ENCODE data around the gene PDLIM7.
A peak's percentile ranks its signal among the peaks of the same experiment; 100 is the strongest.
"Not testable (repeated sequence)": the region's sequence is repeated elsewhere in the genome, so short reads cannot be mapped to it uniquely, and the experiment has no call there.

Gene PDLIM7, protein sequence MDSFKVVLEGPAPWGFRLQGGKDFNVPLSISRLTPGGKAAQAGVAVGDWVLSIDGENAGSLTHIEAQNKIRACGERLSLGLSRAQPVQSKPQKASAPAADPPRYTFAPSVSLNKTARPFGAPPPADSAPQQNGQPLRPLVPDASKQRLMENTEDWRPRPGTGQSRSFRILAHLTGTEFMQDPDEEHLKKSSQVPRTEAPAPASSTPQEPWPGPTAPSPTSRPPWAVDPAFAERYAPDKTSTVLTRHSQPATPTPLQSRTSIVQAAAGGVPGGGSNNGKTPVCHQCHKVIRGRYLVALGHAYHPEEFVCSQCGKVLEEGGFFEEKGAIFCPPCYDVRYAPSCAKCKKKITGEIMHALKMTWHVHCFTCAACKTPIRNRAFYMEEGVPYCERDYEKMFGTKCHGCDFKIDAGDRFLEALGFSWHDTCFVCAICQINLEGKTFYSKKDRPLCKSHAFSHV

DNA sequence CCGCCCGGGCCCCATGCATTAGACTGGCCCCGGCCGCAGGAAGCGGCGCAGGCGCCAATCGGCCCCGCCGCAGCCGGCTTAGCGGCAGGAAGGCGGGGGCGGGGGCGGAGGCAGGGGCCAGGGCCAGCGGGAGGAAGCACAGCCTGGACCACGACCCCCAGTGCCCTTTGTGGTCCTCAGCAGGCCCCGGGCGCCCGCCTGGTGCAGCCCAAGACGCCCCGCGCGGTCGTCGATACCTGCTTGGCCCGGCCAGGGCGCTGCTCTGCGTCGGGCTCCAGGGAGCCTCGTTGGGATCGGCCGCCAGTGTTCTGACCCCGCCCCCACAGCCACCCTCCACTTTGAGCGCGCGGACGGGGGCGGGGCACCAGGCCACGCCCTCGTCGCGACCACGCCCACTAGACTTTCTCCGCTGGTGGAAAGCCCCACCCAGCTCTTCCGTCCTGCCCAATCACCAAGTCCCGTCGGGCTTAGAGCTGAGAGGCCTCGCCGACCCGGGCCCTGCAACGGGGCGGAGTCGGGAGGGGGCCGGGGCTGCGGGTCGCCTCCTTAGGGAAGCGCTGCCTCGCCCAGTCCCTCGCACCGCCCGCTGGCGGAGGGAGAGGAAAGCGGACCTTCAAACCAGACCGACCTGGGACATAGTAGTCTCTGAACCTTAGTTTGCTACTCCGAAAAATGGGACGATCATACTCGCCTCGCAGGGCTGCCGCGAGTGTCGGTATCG lies at the start of gene PDLIM7:
Gene PDLIM7, minus strand, starts transcription at position 313 of the 721 bp plus-strand sequence. CDS start 1,092 bp downstream, outside the sequence.
- DNase-seq = peak; percentile 91 to 96

DNA sequence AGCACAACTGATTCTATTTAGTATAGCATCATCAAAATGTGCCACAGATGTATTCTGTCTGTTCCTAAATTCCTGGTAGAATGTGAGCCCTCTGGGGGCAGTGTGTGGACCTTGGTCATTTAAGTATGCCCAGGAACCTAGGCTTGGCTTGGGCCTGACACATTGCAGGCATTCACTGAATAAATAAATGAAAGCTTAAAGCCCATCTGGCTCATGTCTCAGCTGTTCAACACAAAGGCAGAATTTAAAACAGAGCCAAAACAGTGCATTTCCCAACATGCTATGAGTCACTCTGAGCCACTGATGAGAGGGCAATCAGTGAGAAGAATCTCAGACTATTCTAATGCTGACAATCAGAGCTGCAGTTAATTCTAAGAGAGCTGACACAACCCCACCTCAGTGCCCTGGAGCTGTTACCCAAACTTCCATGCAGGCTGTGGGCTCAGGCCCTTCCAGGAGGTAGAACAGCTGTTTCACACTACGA lies 48.9 kb upstream of the PDLIM7 start:
- DNase-seq = peak; percentile 53 to 60

DNA sequence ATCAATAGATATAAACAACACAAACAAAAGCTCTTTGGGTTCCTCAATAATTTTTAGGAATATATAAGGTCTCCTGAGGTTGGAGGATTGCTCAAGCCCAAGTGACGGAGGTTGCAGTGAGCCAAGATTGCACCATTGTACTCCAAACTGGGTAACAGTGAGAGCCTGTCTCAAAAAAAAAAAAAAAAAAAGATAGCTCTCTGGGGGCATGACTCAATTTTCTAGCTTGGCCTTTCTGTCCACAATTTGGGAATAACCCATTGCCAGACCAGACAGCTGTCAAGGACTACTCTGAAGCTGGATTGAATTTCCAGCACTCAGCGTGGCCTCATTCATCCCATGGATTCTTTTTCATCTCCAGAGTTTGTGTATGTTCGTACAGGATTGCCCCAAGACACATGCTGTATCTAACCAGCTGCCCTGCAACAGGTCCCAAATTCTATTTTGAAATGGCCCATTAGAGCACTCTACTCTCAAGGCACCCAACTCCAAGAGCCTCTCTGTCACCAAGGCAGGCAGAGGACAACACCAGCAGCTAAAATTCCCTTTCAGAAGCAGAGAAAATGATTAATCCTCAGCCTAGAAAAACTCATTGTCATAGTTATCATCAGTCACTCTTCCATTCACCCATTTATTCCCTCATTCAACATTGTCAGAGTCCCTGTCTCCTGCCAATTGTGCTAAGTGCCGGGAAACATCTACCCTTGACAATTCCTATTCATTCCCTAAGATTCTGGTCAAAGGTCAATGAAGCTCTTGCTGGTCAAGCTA lies 48.3 kb upstream of the PDLIM7 start:
- peak; percentile 74 to 77 for DNase-seq

DNA sequence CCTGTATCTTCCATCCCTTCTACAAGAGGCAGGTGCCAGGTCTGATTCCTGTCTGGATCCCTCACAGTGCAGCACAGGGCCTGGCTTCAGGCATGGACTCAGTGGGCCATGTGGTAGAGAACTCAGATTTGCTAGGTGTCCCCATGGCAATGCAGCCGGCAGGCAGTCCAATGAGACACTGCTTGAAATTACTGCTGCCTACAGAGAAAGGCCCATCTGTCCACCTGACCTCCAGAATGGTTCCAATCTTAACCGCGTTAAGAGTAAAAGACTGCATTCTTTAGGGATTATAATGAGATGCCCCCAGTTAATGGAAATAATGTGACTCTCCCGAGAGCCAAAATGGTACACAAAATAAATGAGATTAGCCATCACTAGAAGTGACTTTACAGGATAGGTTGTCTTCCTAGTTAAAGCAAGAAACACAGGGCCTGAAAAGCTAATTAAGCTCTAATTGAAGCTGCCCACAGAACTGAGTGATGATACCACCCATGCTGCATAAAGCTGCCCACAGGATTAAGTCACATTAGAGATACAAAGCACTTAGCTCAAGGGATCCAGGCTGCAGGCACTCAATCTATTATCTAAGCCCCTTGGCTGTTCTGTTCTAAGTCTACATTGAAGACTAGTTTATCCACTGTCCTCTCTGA lies 45.5 kb upstream of the PDLIM7 start:
- DNase-seq = no peak

DNA sequence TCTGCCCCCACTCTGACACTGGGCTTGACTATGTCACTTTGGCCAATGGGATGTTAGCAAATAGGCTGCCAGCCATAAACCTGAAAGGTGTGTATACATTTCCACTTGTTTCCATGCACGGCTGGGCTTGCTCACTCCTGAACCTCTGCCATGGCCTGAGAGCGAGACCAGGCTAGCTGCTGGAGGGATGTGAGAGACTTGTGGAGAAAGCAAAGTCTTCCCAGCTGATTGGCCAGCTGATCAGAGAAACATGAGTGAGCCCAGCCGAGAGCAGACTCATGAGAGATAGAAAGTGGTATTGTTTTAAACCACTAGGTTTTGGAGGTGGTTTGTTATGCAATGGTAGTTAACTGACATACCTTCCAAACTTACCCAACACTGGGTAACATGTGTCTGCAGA lies 43.0 kb upstream of the PDLIM7 start:
- peak in 1 of 2 experiments; percentile 19 for DNase-seq

DNA sequence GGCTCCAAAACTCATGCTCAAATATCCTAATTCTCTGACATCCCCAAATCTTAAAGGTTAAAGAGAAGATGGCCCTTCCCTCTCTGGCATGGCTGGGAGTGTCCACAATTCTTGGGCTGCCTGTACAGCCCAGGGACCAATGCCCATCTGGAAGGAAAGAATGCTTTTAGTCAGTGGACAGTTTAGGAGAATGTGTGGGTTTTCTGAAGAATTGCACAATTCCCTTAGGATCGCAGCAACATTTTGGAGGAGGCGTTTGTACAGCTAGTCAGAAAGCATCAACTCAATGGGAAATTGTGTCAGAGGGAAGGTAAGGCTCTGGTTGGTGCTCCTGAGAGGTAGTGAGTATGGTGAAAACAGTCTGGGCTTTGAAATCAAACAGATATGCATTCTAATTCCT lies 42.0 kb upstream of the PDLIM7 start:
- no peak for DNase-seq

DNA sequence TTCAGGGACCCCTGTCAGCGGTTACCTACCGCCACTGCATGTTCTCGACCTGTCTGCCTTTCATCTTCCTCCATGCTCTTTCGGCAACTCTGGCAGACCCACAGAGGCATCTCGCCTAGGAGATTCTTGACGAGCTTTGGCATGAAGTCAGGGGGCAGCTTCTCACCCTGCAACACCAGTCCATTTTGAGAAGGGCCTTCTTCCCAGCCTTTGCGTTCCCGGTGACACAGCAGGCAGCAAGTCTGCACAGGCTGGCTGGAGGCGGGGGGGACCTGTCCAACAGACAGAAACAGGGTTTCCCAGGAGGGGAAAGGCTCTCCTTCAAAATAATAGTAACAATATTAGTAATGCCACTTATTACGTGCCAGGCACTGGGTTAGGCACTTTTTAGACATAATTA lies 41.5 kb upstream of the PDLIM7 start:
- DNase-seq = no peak

DNA sequence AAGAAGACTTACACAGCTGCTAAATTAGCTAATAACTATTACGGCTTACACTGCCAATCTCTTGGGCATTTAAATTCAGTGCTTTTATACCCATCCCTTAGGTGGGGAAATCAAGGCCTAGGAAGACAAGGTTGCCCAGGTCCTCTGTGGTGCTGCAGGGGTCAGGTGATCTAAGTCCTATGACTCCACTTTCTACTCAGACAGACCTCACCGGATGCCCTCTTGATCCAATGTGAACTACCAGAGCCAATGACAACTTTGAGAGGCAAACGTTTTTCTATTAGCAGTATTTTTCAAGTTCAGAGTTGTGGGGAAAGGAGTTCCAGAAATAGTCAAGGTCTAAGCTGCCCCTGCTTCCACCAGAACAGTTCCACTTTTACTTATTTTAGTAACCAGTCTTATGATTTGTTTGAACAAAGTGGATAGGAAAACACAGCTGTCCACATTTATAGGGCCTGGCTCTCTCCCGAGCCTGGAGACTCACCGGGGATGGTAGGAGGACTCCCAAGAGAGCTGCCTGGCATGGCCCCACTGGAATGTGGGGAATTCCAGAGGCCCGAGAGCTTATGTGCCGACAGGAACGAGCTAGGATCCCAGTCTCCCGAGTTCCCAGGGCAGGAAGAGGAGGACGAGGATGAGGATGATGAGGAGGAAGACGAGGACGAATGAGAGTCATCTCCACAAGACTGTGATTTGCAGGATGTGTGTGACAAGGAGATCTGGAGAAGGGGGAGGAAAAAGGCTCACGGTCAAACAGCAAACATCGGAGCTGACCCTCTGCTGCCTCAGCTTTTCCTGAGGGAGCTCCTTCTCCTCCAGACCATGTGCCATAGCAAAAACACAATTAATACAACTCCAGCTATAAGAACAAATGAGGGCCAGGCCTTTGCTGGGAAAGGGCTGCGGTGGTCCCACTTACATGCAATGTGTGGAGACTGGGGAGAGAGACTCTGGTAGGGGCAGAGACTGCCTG lies 40.3 kb upstream of the PDLIM7 start:
- DNase-seq = no peak

DNA sequence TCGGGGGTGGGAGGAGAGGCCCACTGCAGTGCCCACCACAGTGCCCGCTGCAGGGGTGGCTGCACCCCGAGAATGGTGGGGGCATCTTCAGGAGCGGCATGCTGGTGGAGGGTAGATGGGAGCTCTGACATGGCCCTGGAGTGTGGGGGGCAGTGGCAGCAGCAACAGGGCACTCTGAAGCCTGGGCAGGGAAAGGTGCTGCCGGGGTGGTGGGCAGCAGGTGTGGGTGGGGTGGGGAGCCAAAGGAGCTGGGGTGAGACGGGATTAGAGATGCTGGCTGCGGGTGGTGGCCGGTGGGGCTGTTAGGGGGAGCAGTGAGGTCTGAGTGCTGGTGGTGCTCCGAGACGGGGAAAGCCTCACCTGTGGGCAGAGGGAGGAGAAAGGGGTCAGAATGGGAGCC lies 39.0 kb upstream of the PDLIM7 start:
- DNase-seq = no peak

DNA sequence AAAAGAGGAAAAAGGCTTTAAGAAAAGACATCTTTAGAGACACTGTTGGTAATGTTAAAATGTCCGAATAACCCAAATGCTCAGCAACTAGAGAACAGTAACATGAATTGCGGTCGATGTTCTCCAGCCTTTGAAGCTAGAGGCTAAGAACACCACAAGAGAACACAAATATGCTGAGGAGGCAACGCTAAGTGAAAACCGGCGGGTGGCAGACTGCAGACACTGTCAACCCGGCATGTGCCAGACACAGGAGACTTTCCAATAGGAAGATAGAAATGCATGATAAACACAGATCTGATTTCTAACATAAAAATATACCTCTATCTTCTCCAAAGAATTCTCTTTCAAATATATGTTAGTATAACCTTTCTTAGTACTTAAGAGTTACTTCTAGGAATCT lies 37.7 kb upstream of the PDLIM7 start:
- DNase-seq = no peak

DNA sequence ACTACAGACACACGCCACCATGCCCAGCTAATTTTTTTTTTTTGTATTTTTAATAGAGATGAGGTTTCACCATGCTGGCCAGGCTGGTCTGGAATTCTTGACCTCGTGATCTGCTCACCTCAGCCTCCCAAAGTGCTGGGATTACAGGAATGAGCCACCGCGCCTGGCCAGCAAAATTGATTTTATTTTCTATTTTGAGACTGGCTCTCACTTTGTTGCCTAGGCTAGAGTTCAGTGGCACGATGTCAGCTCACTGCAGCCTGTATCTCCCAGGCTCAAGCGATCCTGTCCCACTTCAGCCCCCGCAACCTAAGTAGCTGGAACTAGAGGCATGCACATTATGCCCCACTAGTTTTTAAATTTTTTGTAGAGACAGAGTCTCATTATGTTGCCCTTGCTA lies 37.0 kb upstream of the PDLIM7 start:
- DNase-seq = not testable (repeated sequence)

DNA sequence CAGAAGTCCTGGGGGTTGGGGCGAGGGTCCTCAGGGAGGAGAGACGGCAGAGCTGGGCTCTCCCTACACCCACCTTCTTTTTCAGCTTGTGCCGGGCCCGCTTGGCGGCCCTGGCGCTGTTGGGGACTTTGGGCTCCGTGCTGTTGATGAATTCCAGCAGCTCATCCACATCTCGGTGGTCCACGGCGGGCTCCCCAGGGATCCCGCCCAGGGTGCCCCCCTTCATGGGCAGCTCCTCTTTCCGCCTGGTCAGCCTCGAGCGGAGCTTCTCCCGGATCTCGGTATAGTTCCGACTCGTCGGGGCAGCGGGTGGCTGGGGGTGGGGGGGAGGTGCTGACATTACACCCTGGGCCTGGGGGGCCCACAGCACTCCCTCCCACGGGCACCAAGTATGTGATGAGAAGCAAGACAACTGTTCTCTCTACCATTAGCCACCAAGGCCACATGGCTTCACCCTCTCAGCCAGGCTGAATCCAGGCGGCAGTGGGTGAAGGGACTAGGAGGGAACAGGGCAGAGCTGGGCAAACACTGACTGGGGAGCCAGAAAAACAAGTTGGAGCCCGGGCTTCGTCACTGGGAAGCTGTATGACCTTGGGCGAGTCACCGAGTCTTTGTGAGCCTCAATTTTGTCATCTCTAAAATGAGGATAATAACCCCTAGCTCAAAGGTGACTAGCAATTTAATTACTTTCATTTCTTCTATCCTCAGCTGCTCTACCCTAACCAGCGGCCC lies 34.0 kb upstream of the PDLIM7 start:
- no peak for DNase-seq

DNA sequence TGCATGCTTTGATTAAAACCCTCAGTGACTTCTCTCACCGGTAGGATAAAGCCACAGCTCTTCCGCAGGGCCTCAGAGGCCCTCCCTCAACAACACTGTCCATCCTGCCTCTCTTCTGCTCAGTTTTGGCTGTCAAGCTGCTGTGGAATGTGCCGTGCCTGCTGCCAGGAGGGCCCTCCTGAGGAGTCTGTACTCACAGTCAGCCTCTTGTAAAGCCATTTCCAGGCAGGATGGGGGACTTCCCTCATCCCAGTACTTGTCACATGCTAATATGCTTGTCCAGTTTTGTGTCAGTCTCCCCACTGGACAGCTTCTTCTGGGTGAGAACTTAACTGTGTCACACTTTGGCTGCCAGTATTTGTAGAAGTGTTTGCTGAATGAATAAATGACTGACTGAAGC lies 33.2 kb upstream of the PDLIM7 start:
- no peak for DNase-seq

DNA sequence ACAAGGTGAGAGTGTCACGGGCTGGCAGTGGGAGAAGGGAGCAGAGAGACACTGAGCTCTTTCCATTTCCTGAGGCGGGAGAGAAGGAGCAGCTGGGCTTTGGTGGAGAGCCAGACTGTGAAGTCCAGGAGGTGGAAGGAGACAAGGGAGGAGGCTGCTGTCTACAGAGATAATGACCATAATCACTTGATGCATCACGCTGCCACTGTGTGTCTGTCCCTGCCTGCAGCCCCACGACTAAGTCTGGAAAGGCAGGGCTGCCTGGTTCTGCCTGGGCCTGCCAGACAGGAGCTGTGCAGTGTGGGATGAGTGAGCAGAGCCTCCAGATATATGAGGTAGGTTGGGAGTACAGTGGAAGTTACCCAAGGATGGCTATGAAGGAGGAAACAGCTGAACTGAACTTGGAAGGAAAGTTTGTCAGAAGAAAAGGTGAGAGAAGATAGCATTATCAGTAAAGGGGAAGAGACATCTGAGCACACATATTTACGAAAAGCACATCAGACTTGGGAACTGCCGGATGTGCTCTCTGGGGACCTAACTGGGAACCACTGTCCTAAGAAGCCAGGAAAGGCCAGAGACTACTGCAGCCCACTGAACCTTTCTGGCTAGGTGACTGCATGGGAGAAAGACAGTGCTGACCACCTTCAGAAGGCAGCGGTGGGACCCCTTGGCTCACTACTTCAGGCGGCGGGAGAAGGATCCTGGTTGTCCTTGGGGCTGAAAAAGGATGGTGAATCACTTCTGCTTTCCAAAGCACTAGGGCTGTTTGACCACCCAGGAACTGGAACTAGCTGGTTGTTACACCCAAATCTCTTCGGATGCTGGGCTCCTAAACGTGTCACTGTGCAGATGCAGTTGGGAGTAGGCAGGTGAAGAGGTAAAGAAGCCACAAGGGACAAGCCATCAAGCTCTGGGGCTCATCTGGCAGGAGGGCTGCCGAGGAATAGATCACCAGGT lies 32.1 kb upstream of the PDLIM7 start:
- DNase-seq = no peak

DNA sequence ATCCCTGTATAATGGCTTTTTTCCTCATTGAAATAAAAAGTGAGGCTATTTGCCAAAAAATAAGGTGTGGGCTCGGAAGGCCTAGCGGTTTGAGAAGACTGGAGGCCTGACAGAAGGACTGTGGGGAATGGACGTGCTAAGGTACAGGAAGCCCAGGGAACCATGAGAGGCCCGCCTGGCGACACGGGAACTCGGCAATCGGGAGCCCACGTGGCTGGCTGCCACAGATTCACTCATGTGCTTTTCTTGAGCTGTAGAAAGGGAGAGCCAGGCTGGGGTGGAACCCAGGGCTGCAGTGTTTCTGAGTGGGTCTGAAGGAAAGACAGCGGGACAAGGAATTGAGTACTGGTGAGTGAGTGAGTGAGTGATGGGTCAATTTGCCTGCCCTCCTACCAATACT lies 31.2 kb upstream of the PDLIM7 start:
- no peak for DNase-seq

DNA sequence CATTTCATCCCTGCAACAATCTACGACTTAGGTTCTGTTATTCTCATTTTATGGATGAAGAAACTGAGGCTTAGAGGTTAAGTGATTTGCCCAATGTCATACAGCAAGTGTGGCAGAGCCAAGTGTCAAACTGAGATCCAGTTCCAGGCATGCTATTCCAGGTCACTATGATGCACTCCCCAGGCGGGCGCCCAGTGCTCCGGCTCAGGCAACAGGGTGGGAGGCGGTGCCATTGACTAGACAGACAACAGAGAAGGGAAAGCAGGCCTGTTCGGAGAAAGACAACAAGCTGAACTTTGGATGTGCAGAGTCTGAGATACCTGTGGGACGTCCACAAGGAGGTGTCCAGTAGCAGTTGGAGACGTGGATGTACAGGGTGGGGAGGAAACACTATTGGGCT lies 30.2 kb upstream of the PDLIM7 start:
- no peak for DNase-seq

DNA sequence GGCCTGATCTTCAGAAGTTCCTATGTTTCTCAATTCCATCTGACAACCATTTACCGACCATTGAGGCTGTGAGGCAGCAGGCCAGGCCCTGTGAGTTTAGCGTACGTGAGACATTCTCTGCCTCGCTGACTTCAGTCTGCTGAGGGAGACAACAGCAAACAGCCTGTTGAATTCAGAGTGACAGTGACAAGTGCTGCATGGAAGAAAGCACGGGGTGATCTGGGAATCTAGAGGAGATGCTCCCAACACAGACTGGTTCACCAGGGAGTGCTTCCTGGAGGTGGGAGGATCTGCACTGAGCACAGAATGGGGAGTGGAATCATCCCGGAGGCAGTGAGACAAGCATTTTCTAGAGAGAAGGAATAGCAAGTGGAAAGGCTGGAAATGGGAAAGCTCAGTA lies 29.4 kb upstream of the PDLIM7 start:
- no peak for DNase-seq

DNA sequence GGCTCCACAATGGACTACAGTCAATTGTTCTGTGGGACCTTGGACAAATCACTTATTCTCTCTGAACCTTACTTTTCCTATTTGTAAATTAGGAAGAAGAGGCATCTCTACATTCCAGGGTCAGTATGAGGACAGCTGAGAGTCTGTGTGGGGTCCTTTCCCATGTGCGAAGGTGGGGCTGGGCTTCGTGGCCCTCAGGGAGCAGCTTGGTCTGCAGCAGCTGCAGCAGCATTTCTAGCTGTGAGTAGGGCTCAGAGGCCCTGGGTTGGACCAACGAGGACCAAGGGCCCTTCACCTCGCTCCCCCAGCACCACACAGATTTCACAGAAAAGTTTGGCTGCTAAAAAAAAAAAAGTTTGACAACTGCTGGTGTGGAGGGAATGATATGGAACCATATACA lies 28.8 kb upstream of the PDLIM7 start:
- DNase-seq = no peak

DNA sequence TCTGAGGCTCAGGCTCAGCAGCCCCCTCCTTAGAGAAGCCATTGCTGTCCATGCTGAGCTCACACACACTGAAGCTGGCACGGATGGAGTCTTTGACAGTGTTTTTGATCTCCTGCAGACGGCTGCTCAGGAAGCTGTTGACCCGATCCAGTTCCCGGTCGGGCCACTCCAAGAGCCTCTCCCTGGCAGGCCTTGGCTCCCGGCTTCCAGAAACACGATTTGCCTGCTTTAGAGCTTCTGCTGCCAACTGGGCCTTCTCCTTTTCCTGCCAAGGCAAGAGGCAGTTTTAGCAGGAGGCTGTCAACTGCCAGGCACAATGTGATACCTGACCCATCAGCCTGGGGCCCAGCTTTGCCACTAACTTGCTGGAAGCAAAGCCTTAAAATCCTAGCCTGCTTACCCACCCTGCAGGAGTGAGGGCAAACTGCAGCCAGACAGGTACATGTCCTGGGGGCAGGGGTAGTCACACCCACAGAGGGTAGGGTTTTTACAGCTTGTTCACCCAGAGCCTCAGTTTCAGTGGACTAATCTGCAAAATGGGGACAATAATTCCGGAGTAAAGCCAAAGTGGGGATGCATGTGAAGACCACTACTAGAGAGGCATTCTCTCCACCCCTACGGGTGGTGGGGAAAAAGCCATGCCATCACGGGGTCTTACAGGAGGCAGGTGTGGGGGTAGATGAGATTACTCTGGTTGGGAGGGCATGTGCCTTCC lies 27.7 kb upstream of the PDLIM7 start:
- DNase-seq = no peak

Measured in AML-193 (cell line).